Stimulated activated CD8-positive, alpha-beta memory T cell treated with anti-CD3 and anti-CD28 coated beads, Interleukin-12 subunit alpha, Interleukin-12 subunit beta, amount 100 ng/mL, for 24 hours (primary cell): ENCODE measurements around the gene CACTIN.
"Not testable (repeated sequence)": the region's sequence is repeated elsewhere in the genome, so short reads cannot be mapped to it uniquely, and the experiment has no call there.

ENCODE experiments used
- DNase-seq: peaks from one replicate; pipeline ENCODE4 v3.0.0-alpha.2; 2020; ENCODE audit errors: extremely low read depth

CACTIN gene

DNA sequence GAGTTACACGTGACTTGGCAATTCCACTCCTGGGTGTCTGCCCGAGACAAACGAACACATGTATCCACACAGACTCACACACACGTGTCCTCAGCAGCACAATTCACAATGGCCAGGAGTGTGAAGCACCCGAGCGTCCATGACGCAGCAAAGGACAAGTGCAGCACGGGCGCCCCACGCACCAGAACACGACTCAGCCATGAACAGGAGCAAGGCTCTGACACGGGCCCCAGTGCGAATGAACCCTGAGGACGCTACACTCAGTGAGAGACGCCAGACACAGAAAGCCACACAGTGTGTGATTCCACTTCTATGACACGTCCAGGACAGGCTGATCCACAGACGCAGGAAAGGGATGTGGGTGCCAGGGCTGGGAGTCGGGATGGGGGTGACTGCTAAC is 37.2 kb upstream of the CACTIN start:
- no peak for DNase-seq

DNA sequence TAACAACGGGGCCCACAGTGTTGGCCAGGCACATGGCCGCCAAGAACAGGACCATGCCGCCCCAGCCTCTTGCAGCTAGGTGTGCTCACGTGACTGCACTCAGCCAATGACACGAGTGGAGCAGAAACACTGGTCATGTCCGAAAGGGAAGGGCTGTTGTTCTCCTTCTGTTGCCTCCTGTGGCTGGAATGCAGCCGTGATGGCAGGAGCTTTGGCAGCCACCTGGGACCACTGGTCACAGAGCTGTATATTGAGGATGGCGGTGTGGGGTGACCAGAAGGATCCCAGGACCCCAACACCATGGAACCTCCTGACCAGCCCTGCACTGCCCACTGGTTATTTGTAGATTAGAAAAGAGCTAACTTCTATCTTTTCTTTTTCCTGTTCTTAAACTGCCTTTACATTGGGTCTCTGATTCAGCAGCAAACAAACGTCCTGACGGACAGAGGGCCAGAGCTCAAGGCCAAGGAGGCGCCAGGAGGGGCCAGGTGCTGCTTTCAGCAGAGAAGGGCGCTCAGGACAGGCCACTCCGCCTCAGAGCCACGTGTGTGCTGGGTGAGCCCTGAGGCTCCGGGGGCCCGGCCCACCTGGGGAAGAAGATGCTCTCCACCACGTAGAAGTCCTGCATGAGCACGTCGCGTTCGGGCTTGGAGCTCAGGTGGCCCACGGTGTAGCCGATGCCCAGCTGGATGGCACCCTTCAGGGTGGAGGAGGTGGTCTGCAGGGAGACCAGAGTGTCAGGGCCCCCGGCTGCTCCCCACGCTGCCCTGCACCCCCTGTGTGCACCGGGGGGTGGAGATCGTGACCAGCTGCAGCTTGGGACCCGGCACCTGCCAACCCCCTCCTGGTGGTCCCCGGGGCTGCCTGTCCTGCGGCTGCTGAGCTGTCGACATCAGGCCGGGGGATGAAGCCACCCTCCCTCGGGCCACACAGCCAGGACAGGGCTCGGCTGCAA is 35.0 kb upstream of the CACTIN start:
- no peak for DNase-seq

DNA sequence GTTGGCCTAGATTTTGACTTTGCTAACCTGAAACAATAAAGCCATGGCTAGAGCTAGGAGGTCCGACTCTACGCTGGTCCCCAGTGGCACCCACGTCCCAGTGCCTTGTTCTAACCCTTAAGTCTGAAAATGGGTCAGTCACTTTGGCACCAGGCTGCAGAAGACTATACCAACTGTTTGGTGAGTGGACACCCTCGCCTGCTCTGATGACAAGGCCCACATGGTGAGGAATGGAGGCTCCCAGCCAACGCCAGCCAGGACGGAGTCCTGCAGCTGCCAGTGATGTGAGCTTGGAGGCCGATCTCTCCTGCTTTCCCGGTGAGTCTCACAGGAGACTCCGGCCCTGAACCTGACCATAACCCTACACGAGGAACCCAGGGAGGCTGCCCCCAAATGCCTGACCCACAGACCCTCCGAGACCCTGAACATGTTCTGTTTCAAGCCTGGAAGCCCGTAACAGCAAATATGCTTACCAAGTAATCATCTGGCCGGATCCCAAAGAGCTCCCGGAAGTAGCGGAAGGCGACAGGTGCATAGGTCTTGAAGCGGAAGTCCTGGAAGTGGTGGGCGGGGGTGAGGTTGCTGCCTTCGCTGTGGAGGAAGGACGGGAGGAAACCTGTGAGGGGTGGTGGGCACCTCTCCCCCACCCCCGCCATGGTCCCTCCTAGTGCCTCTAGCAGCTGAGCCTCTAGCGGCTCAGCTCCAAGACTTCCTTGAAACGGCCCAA is 34.1 kb upstream of the CACTIN start:
- no peak for DNase-seq

DNA sequence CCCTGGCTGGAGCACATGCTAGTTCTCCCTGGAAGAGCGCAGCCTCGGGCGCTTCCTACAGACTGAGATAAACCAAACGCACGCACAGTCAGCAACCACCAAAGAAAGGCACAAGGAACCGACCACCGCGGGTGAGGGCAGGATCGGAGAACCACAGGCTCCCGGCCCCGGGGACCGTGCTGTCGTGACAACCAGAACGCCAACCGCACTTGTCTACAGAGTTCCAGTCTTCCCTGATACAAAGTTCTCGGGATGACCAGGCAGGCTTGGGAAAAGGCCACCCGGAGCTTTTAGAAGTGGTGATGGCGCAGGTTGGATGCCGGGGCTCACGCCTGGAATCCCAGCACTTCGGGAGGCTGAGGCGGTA is 33.1 kb upstream of the CACTIN start:
- DNase-seq, result no peak

GRCh38 chr19:3658870-3659745 is 32.5 kb upstream of the CACTIN start:
- no peak for DNase-seq

DNA sequence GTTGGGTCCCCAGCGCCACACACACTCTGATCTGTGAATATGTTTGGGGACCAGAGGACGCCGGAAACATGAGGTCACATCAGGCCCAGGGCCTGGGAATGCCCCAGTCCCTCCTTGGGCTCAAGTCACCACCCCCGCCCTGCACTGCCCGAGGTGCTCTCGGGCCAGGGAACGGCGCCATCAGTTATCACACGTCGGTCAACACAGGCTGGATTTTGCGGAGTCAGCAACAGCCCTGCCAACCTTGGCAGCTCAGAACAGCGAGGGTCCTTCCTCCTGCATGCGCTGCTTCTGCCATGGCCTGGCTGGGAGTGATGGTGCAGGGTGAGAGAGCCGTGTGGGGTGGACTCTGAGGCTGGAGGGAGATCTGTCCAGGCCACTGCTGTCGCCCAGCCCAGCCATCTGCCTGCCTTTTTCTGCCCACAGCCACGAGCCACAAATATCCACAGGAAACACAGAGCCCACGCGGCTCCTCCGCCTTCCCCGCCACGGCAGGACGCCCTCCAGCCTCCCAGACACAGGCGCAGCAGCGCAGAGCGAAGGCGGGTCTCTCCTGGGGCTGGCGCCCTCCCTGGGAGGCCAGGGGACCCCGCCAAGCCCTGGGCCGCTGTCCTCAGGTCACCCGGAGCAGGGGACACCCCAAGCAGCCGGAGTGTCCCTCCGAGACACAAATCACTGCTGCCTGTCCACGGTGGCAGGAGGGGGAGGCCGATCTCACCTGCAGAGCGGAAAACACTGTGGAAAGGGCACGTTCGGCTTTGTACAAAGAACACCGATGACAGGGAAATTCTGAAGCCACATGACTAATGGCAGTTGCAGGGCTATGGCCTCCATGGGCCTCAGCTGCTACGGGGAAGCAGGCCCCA is 31.6 kb upstream of the CACTIN start:
- DNase-seq, result no peak

GRCh38 chr19:3657395-3657769 is 30.8 kb upstream of the CACTIN start:
- no peak for DNase-seq

DNA sequence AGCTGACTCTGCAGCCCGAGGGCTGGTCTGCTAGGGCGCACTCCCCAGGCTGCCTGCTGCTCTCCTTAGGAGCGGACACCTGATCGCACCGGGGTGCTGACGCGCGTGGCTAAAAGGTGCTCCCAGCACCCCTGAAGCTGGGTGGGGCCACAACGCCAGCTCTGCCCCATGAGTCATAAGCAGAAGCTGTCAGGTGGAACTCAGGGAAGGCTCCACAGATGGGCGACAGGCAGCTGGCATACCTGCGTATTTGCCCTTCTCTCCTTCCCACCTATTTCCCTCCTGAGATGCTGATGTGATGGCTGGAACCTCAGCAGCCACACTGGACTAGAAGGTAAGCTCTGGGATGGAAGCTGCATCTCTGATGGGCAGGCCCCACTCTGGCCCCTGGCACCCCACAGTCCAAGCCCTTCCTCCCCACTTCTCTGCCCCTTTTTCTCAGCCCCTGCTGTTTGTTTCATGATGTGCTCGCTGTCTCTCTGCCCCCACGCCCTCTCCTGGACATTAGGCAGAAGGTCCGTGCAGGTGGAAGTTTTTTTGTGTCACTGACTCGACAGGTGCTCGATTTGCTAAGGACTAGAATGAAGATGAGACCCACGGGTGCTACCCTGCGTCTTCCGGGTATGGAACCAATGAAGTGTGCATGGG is 30.3 kb upstream of the CACTIN start:
- DNase-seq, result no peak

- no peak for DNase-seq
These were observed 29.6 kb upstream of the CACTIN start for GRCh38 chr19:3656073-3656746.

DNA sequence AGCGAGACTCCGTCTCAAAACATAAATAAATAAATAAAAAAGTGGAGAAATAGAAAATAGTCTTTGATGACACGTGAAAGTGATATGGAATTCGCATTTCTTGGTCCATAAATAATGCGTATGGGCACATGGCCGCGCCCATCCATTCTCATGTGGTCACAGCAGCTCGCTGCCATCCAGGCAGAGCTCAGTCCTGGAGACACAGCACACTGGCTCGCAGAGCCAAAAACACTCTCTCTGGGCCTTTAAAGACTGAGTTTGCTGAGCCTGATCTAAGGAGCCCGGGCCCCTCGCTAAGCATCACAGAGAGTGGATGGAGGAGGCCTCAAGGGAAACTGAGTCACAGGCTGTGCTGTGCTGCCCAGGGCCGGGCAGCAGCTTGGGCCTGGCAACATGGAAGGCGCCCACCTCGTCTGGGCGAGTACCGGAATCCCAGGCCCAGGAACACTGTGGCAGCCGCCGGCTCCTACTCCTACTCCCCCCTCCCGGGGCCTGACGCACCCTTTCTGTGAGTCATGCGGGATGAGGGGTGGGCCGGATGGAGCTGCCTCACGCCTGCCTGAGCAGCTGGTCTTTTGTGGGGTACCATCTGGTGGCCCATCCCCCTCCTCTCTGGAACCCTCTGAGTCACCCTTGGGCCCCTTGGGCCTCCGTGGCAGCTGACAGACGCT is 28.9 kb upstream of the CACTIN start:
- no peak for DNase-seq

GRCh38 chr19:3653865-3654513 is 27.4 kb upstream of the CACTIN start:
- DNase-seq, result no peak

GRCh38 chr19:3653081-3653795 is 26.6 kb upstream of the CACTIN start:
- no peak for DNase-seq

DNA sequence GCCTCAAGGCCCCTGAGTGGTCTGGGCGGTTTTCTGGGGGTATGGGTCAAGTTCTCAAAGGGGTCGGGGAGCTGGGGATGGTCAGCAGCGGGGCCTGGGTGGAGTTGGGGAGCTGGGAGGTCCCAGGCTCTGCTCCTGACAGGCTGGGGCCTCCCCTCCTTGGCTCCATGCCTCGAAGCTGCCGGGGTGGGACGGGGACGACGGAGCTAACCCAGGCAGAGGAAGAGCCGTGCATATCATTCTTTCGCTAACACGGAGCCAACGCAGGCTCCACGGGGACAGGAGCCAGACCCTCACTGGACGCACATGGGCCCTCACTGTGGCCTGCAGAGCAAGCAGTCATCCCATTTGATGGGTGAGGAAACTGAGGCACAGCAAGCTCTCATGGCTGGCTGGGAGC is 25.8 kb upstream of the CACTIN start:
- DNase-seq, result no peak

DNA sequence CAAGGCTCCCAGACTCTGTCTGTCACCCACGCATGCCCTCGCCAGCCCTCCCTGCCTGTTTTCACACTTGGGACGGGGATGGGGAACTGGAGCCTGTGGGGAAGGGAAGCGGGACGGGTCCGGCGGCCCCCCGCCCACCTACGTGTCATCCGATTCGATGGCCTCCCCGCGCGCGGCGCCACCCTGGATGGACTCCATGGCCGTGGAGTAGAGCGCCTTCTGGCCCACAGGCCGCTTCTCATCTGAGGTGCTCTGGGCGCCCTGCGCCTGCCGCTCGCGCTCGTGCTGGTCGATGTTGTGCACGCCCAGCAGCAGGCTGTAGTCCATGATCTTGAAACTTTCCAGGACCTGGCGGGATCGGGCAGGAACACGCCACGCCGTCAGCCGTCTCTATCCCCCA is 25.1 kb upstream of the CACTIN start:
- DNase-seq, result no peak

GRCh38 chr19:3649888-3650287 is 23.3 kb upstream of the CACTIN start:
- no peak for DNase-seq

GRCh38 chr19:3648037-3648905 is 21.7 kb upstream of the CACTIN start:
- DNase-seq, result no peak

GRCh38 chr19:3647102-3647501 is 20.5 kb upstream of the CACTIN start:
- DNase-seq, result not testable (repeated sequence)
